Right ventricle myocardium inferior (tissue), 1 donor: ENCODE measurements around the gene OR13C9. TPM values are rescaled to one million over a fixed set of nuclear protein-coding genes. Genes with fewer than 3 reads are reported as not detected.
"Not testable (repeated sequence)": the region's sequence is repeated elsewhere in the genome, so short reads cannot be mapped to it uniquely, and the experiment has no call there.

ENCODE experiments used
- ATAC-seq: fragments of 200-7000 bp; cut with Tn5 transposase; one replicate; pipeline ENCODE4 v1.9.1; 2020; ENCODE audit warnings: mild to moderate bottlenecking, moderate library complexity
- DNase-seq: peaks from one replicate; pipeline ENCODE4 v3.0.0; 2021; ENCODE audit errors: missing footprints
- intact Hi-C: fragments of 100-400 bp; cut with DNase I; formaldehyde crosslinking; loops from one replicate; pipeline ENCODE4 v1.11.0; 2022
- long read RNA-seq: library from polyadenylated mRNA; unstranded; transcript quantifications from one replicate; pipeline ENCODE4 v2.0.0, GENCODE V29; 2021
- total RNA-seq: library from RNA; stranded (reverse); fragmentation: NEBNext Ultra II Directional; extraction: Animal tissue kit (Norgen Biotek cat#: 25700); gene quantifications from one replicate; pipeline ENCODE4 v1.2.1, GENCODE V29; 2021
- donor health status: DM: no; HTN: yes; CAD: no; lungs with severe emphysema.

OR13C9 gene
- total RNA-seq, result not detected
- long read RNA-seq, result 0 reads

GRCh38 chr9:104618104-104618503 lies at the start of gene OR13C9:
Gene OR13C9, minus strand, starts transcription at chr9:104618204. Its CDS starts 0 bp downstream, at chr9:104618204.
- intact Hi-C loops, result no loop called here
- no peak for ATAC-seq
- no peak for DNase-seq

GRCh38 chr9:104658496-104659195 lies 40.6 kb upstream of the OR13C9 start:
- ATAC-seq, result no peak
- intact Hi-C loops, result no loop called here
- no peak for DNase-seq

GRCh38 chr9:104635456-104635855 lies 17.5 kb upstream of the OR13C9 start:
- intact Hi-C loops, result no loop called here
- no peak for DNase-seq
- no peak for ATAC-seq

GRCh38 chr9:104633976-104634520 lies 16.0 kb upstream of the OR13C9 start:
- no peak for DNase-seq
- intact Hi-C loops, result no loop called here

GRCh38 chr9:104625964-104626363 lies 8.0 kb upstream of the OR13C9 start:
- ATAC-seq, DNase-seq, intact Hi-C loops: not testable (repeated sequence)

More at GRCh38 chr9:104633976-104634520, 16.0 kb upstream of the OR13C9 start:
- no peak for ATAC-seq

GRCh38 chr9:104617418-104617817 lies 586 bp downstream of the OR13C9 start:
- intact Hi-C loops, result no loop called here

GRCh38 chr9:104611213-104611612 lies 6.8 kb downstream of the OR13C9 start:
- intact Hi-C loops, result no loop called here
- ATAC-seq, result no peak
- no peak for DNase-seq

More at GRCh38 chr9:104617418-104617817, 586 bp downstream of the OR13C9 start:
- DNase-seq (no peak), ATAC-seq (no peak)

GRCh38 chr9:104608336-104608735 lies 9.7 kb downstream of the OR13C9 start:
- ATAC-seq, result no peak

GRCh38 chr9:104606152-104606551 lies 11.9 kb downstream of the OR13C9 start:
- intact Hi-C loops, result no loop called here
- no peak for DNase-seq
- ATAC-seq, result no peak

More at GRCh38 chr9:104608336-104608735, 9.7 kb downstream of the OR13C9 start:
- no peak for DNase-seq
- intact Hi-C loops, result no loop called here

GRCh38 chr9:104605527-104605926 lies 12.5 kb downstream of the OR13C9 start, which contains the start of gene OR13C2:
Gene OR13C2, minus strand, starts transcription at chr9:104605627. Its CDS starts 0 bp downstream, at chr9:104605627.
- ATAC-seq, DNase-seq, intact Hi-C loops: not testable (repeated sequence)

- intact Hi-C loops, result no loop called here
- ATAC-seq (no peak), DNase-seq (no peak)
Observed at GRCh38 chr9:104604801-104605200, 13.2 kb downstream of the OR13C9 start.

- intact Hi-C loops, ATAC-seq, DNase-seq: not testable (repeated sequence)
Observed at GRCh38 chr9:104599313-104599712, 18.7 kb downstream of the OR13C9 start, which contains the start of gene OR13C5. Gene OR13C5, minus strand, starts transcription at chr9:104599413. Its CDS starts 0 bp downstream, at chr9:104599413.

- intact Hi-C loops, ATAC-seq, DNase-seq: not testable (repeated sequence)
Observed at GRCh38 chr9:104598749-104599148, 19.3 kb downstream of the OR13C9 start.

- DNase-seq (no peak), ATAC-seq (no peak)
- intact Hi-C loops, result no loop called here
Observed at GRCh38 chr9:104589626-104590025, 28.4 kb downstream of the OR13C9 start.

GRCh38 chr9:104586496-104587180 lies 31.4 kb downstream of the OR13C9 start:
- DNase-seq (no peak), ATAC-seq (peak; percentile 69)
- intact Hi-C loops, result no loop called here

- ATAC-seq (no peak), DNase-seq (no peak)
- intact Hi-C loops, result no loop called here
Observed at GRCh38 chr9:104580562-104580961, 37.4 kb downstream of the OR13C9 start.

GRCh38 chr9:104577263-104577662 lies 40.7 kb downstream of the OR13C9 start:
- intact Hi-C loops, result no loop called here
- ATAC-seq, result no peak
- no peak for DNase-seq

- intact Hi-C loops, result no loop called here
- no peak for ATAC-seq
- no peak for DNase-seq
Observed at GRCh38 chr9:104575456-104575855, 42.5 kb downstream of the OR13C9 start.

GRCh38 chr9:104572612-104573011 lies 45.4 kb downstream of the OR13C9 start:
- DNase-seq (no peak), ATAC-seq (no peak)
- intact Hi-C loops, result no loop called here

GRCh38 chr9:104568868-104569267 lies 49.1 kb downstream of the OR13C9 start, which contains the start of gene OR13C8:
Gene OR13C8, plus strand, starts transcription at chr9:104569168. Its CDS starts 0 bp downstream, at chr9:104569168.
- DNase-seq (no peak), ATAC-seq (no peak)
- intact Hi-C loops, result no loop called here
